DND-41 (cell line): ENCODE data around the gene NOS1.

Experiments used
- ATAC-seq: fragments of 200-7000 bp; cut with Tn5 transposase; 3 replicates; pipeline ENCODE4 v1.9.1; 2021; ENCODE audit warnings: low read depth; ENCODE audit not compliant: insufficient read depth
- DNase-seq: peaks from one replicate; pipeline ENCODE4 v3.0.0-alpha.2; 2020
- H2AFZ ChIP-seq: 2 replicates; pipeline ENCODE4 v1.6.0; 2012; ENCODE audit warnings: low read depth, low read length
- H3K27ac ChIP-seq: 2 replicates; pipeline ENCODE4 v1.5.1; 2012; ENCODE audit warnings: low read length, inconsistent platforms
- H3K27me3 ChIP-seq: fragments of 200-600 bp; sonication (generic); 2 replicates; pipeline ENCODE4 v1.6.0; 2012; ENCODE audit warnings: low read length, mild to moderate bottlenecking, inconsistent platforms; ENCODE audit not compliant: insufficient read depth, poor library complexity
- H3K36me3 ChIP-seq: 2 replicates; pipeline ENCODE4 v1.5.1; 2012; ENCODE audit warnings: low read length, inconsistent platforms; ENCODE audit not compliant: insufficient read depth
- H3K4me1 ChIP-seq: 2 replicates; pipeline ENCODE4 v1.5.1; 2012; ENCODE audit warnings: mild to moderate bottlenecking, low read length; ENCODE audit not compliant: insufficient read depth
- H3K4me2 ChIP-seq: 2 replicates; pipeline ENCODE4 v1.6.0; 2012; ENCODE audit warnings: mild to moderate bottlenecking, moderate library complexity, low read length, inconsistent platforms; ENCODE audit not compliant: insufficient read depth
- H3K4me3 ChIP-seq, 2 experiments: fragments of 200-600 bp in 1 of 2; shearing (Covaris generic) in 1 of 2; 2 replicates each; pipeline ENCODE4 v1.5.1; 2012 to 2016; ENCODE audit warnings: inconsistent platforms in 2 of 2, low read length in 2 of 2, mild to moderate bottlenecking in 2 of 2, low read depth in 1 of 2, moderate library complexity in 1 of 2
- H3K79me2 ChIP-seq: 2 replicates; pipeline ENCODE4 v1.6.0; 2012; ENCODE audit warnings: low read length, inconsistent platforms; ENCODE audit not compliant: insufficient read depth
- H3K9ac ChIP-seq: 2 replicates; pipeline ENCODE4 v1.6.0; 2012; ENCODE audit warnings: low read depth, mild to moderate bottlenecking, inconsistent platforms, low read length, moderate library complexity
- H3K9me3 ChIP-seq: 2 replicates; pipeline ENCODE4 v1.5.1; 2012; ENCODE audit warnings: low read length, moderate library complexity, mild to moderate bottlenecking, inconsistent platforms; ENCODE audit not compliant: insufficient read depth, severe bottlenecking
- H4K20me1 ChIP-seq: 2 replicates; pipeline ENCODE4 v1.6.0; 2012; ENCODE audit warnings: low read length; ENCODE audit not compliant: insufficient read depth
- EZH2 ChIP-seq: IDR thresholded peaks from 3 replicates; pipeline ENCODE4 v1.6.1; 2012; ENCODE audit warnings: borderline replicate concordance, low read depth, mild to moderate bottlenecking, moderate library complexity, low read length, inconsistent platforms; ENCODE audit not compliant: severe bottlenecking
- TF ChIP-seq, protein P1 (sequence below): IDR thresholded peaks from 2 replicates; pipeline ENCODE4 v1.5.1; 2012; ENCODE audit warnings: borderline replicate concordance, low read length, moderate library complexity, mild to moderate bottlenecking; ENCODE audit not compliant: poor library complexity, severe bottlenecking; ENCODE audit errors: extremely low read depth

The NOS1 gene

DNA sequence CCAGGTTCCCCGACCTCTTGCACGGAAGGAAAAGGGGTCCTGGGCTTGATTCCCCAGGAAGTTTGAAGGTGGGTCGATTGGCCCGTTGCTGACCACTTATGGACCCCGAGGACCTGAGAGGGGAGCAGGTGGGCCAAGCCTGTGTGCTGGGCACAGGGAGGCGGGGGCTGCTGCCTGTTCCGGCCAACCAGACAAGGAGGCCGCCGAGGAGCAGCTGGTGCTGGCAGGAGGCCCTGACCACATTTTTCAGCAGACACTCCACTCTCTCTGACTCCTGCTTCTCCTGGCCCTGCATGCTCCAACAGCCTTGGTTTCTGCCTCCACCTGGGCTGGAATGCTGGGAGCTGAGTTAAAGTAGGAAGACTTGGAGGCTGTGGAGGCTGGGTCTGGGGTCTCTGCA, 42.8 kb downstream of the NOS1 start:
- Histone ChIP-seq H2AFZ (no peak overlapping the region), H3K9ac (no peak overlapping the region)

DNA sequence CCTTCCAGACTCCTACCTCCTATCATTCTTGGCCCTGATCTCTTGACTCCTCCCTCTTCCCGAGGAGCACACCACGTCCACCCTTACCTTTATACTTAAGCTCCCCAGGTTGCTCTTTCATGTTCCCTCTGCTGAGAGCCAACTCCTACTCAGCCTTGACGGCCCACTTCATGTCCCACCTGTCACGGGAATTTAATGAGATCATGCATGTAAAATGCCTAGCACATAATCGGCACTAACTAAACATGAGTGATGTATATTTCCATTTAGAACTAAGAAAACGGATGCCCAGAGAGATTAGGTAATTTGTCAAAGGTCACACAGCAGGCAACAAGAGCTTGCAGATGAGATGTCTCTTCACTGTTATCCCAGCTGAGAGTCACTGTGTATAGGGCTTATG, 45.1 kb downstream of the NOS1 start:
- Histone ChIP-seq H3K36me3 (no peaks in the 10 kb centered on the region), H2AFZ (no peak overlapping the region), H3K4me3 (no peak overlapping the region), H3K27me3 (no peaks in the 10 kb centered on the region), H3K9ac (no peak overlapping the region), H3K4me2 (no peak overlapping the region), H3K27ac (no peak overlapping the region), H4K20me1 (no peaks in the 10 kb centered on the region), H3K9me3 (peaks cover 6% of the 10 kb centered on the region), H3K79me2 (no peaks in the 10 kb centered on the region), H3K4me1 (no peaks in the 10 kb centered on the region)
- no peak for DNase-seq
- no peak for ATAC-seq
- TF ChIP-seq EZH2: no peak
- TF ChIP-seq, protein P1, sequence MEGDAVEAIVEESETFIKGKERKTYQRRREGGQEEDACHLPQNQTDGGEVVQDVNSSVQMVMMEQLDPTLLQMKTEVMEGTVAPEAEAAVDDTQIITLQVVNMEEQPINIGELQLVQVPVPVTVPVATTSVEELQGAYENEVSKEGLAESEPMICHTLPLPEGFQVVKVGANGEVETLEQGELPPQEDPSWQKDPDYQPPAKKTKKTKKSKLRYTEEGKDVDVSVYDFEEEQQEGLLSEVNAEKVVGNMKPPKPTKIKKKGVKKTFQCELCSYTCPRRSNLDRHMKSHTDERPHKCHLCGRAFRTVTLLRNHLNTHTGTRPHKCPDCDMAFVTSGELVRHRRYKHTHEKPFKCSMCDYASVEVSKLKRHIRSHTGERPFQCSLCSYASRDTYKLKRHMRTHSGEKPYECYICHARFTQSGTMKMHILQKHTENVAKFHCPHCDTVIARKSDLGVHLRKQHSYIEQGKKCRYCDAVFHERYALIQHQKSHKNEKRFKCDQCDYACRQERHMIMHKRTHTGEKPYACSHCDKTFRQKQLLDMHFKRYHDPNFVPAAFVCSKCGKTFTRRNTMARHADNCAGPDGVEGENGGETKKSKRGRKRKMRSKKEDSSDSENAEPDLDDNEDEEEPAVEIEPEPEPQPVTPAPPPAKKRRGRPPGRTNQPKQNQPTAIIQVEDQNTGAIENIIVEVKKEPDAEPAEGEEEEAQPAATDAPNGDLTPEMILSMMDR: no peak

More for the DNA sequence above, 42.8 kb downstream of the NOS1 start:
- TF ChIP-seq, protein P1: no peak
- TF ChIP-seq EZH2: no peak
- H3K79me2 ChIP-seq: no peaks in the 10 kb centered on the region
- no peak for DNase-seq
- H3K9me3 ChIP-seq: peaks cover 6% of the 10 kb centered on the region
- no peak overlapping the region for H3K4me2 ChIP-seq
- H3K4me1 ChIP-seq: no peaks in the 10 kb centered on the region
- no peaks in the 10 kb centered on the region for H3K36me3 ChIP-seq
- H3K27me3 ChIP-seq: peaks cover 3% of the 10 kb centered on the region
- ATAC-seq: no peak
- H3K4me3 ChIP-seq: no peak overlapping the region
- H4K20me1 ChIP-seq: no peaks in the 10 kb centered on the region
- H3K27ac ChIP-seq: no peak overlapping the region

DNA sequence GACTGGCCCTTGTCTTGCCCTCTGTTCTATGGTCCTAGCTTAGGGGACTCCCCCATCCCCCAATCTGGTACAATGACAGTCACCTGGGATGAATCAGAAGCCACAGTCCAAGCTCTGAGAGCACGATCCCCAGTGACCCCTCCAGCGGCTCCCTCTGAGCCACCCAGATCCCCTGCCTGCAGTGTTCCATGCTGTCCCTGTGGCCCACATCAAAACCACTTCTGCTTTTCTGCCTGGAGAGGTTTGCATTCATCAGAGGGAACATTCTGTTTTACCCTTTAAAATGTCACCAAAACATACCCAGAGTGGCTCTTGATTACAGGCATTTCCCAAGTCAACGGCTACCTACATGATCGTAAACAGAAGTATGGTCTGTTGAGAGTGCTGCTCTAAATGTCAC, 47.5 kb downstream of the NOS1 start:
- no peak overlapping the region for H3K4me2 ChIP-seq
- TF ChIP-seq EZH2: no peak
- TF ChIP-seq, protein P1: no peak
- no peaks in the 10 kb centered on the region for H4K20me1 ChIP-seq
- H3K4me1 ChIP-seq: no peaks in the 10 kb centered on the region
- DNase-seq: no peak
- no peaks in the 10 kb centered on the region for H3K27me3 ChIP-seq
- no peak overlapping the region for H2AFZ ChIP-seq
- no peaks in the 10 kb centered on the region for H3K79me2 ChIP-seq
- ATAC-seq: no peak
- peaks cover 6% of the 10 kb centered on the region for H3K9me3 ChIP-seq
- no peaks in the 10 kb centered on the region for H3K36me3 ChIP-seq
- no peak overlapping the region for H3K27ac ChIP-seq
- H3K4me3 ChIP-seq: no peak overlapping the region
- no peak overlapping the region for H3K9ac ChIP-seq

GRCh38 chr12:117312770-117313169, 48.7 kb downstream of the NOS1 start:
- no peak overlapping the region for H3K4me2 ChIP-seq
- ATAC-seq (no peak), DNase-seq (no peak)

More at GRCh38 chr12:117312770-117313169, 48.7 kb downstream of the NOS1 start:
- Histone ChIP-seq H3K27ac (no peak overlapping the region), H4K20me1 (no peaks in the 10 kb centered on the region), H3K9me3 (peaks cover 6% of the 10 kb centered on the region), H3K4me3 (no peak overlapping the region), H2AFZ (no peak overlapping the region), H3K79me2 (no peaks in the 10 kb centered on the region), H3K36me3 (no peaks in the 10 kb centered on the region), H3K27me3 (no peaks in the 10 kb centered on the region), H3K9ac (no peak overlapping the region), H3K4me1 (no peaks in the 10 kb centered on the region)
- TF ChIP-seq, protein P1: no peak
- TF ChIP-seq EZH2: no peak
